ENCODE results near the gene FAS.

GRCh38 chr10:88983206-88983605, 7.4 kb upstream of the FAS start:
- no peak for TF ChIP-seq CTCF (IDR thresholded peaks at IDR 0.05)
- no peak for TF ChIP-seq POLR2A (IDR thresholded peaks at IDR 0.05)

Measured in thyroid gland (tissue), 4 donors.